Measurements from ENCODE around the gene MT1X. TPM values are rescaled to one million over a fixed set of nuclear protein-coding genes. Genes with fewer than 3 reads are reported as not detected.

The MT1X gene
- total RNA-seq, 1 donor from 2014 or later, result 111 TPM

- ATAC-seq, result no peak
- DNase-seq, result no peak
- Histone ChIP-seq H3K27me3 (no peaks in the 10 kb centered on the region), H3K36me3 (no peaks in the 10 kb centered on the region), H3K27ac (no peak overlapping the region), H3K4me1 (peaks cover 16% of the 10 kb centered on the region), H3K4me3 (no peak overlapping the region), H3K9me3 (no peaks in the 10 kb centered on the region)
- TF ChIP-seq CTCF (IDR thresholded peaks at IDR 0.05), result no peak
- intact Hi-C loops (cut with DNase I), result no loop called here
Measured at GRCh38 chr16:56732832-56733231, 50.6 kb downstream of the MT1X start.

Other genes starting within 250 kb of the MT1X start
- gene NUDT21, start 231.1 kb upstream of the MT1X start, total RNA-seq, result 77.2 TPM
- 34.4 TPM for gene OGFOD1, start 230.9 kb upstream of the MT1X start, total RNA-seq
- 29.5 TPM for gene BBS2, start 162.4 kb upstream of the MT1X start, total RNA-seq
- gene MT4, start 117.4 kb upstream of the MT1X start, total RNA-seq, result not detected
- not detected for gene MT3, start 92.9 kb upstream of the MT1X start, total RNA-seq
- gene MT2A, start 73.9 kb upstream of the MT1X start, total RNA-seq, result 349 TPM
- gene MT1E, start 56.7 kb upstream of the MT1X start, total RNA-seq, result 154 TPM
- gene MT1M, start 49.8 kb upstream of the MT1X start, total RNA-seq, result 40.3 TPM
- gene MT1A, start 43.8 kb upstream of the MT1X start, total RNA-seq, result 4.9 TPM
- gene MT1B, start 30.6 kb upstream of the MT1X start, total RNA-seq, result not detected
- 9.1 TPM for gene MT1F, start 24.5 kb upstream of the MT1X start, total RNA-seq
- 23.7 TPM for gene MT1G, start 14.4 kb upstream of the MT1X start, total RNA-seq
- gene MT1H, start 12.7 kb upstream of the MT1X start, total RNA-seq, result 6.3 TPM
- gene NUP93, start 47.7 kb downstream of the MT1X start, total RNA-seq, result 57.2 TPM
- not detected for gene SLC12A3, start 182.7 kb downstream of the MT1X start, total RNA-seq
- 223 TPM for gene HERPUD1, start 249.7 kb downstream of the MT1X start, total RNA-seq